ENCODE data around the gene RCAN1.

Gene RCAN1

DNA sequence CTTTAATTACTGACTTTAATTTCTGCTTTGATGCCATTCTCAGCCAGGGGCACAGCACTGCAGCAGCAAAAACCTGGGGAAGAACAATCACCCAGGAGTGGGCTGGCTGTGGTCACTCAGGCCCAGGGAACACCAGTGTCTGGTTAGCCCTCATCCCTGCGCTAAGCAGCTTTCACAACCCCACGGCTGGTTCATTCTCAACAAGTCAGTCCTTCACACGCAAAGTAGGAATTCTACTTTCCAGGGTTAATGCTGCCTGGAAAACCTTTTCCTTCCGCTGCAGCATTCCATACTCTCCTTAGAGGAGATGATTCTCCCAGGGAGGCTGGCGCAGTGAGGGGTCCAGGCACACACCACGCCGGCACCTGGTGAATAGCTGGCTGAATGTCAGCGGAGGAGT, 78.6 kb downstream of the RCAN1 start:
- no peak for DNase-seq

GRCh38 chr21:34535886-34536285, 79.0 kb downstream of the RCAN1 start:
- no peak for DNase-seq

DNA sequence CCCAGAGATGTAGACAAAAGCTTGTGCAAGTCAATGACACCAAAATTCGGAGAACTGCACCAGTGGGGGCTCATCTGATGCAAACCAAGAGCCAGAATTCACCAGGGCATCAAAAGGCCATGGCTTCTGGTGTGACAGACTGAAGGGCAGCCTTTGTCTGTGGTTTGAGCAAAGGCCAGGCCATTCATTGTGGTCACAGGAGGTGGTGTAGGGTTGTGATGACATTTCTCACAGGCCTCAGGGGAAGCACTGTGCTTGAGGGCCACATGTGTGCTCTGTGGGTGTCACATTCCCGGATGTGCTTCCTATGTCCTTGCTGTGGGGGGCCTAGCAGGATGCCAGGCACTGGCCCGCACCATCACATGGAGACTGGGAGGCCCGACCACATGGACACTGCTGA, 80.4 kb downstream of the RCAN1 start:
- no peak for DNase-seq

DNA sequence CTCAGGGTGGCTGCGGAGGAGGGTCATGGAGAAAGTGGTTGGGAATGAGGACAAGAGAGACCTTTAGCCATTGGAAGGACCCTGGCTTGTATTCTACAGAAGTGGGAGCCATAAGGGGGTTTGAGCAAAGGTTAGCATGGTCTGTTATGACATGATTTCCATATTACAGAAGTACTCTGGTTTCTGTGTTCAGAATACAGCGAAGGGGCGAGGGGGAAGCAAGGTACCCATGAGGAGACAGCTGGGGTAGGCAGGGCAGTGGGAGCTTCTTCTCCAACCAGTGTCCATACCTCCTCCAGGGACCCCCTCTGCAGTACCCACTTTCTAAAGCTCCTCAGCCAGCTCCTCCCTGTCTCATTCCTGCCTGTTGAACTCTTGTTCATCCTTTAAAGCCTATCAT, 81.0 kb downstream of the RCAN1 start:
- no peak for DNase-seq

DNA sequence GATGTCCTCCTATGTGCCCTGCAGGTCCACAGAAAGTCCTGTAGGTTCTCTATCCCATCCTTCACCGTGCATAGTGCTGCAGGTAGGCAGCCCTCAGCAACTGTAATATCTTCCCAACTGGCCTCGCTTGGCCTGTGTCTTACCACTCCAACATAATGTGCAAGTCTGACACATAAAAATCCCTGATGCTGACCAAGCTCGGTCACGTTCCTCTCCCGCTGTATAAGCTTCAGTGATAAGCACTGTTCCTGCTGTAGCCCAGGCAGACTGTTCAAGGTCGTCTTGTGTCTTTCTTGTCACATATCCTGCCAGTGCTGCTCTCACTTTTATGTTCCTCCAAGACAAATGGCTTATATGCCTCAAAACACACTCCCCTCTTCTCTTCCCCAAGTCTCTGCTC, 83.5 kb downstream of the RCAN1 start:
- no peak for DNase-seq

- no peak for DNase-seq
These were observed 84.7 kb downstream of the RCAN1 start for GRCh38 chr21:34530261-34530660.

DNA sequence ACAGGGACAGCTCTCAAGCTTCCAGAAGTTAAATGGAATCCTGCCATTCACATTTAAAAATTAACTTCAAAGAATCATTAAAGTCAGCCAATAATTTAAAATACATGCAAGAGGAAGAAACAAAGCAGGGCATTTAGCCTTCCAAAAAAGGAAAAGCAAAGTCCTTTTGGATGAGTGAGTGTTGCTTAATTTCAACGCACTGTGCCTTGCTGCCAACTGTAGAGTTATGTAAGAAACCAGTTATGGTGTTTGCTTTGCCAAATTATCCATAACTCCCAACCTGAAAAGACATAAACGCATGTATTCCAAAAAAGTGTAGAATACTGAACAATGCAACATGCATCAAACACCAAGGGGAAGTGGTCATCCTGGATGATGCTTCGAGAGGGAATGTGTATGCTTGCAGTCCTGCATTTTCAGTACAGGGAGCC, 86.8 kb downstream of the RCAN1 start:
- DNase-seq, result no peak

GRCh38 chr21:34526618-34527290, 88.2 kb downstream of the RCAN1 start:
- peak; percentile 65 for DNase-seq

DNA sequence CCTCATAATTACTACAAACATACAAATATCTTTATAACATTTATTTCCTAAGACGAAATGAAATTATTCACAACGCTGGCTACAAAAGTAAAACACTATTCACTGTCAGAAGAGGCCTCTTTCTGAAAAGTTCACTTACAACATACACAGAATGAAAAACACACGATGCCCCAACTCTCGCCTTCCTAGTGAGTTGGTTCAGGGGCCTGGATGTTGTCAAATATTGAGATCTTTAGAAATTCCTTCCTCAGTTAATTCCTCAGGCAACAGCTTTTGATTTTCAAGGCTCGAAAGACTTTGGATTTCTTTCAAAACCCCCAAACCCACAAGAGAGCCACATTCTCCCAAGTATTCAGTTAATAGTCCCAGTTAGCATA, 88.7 kb downstream of the RCAN1 start:
- DNase-seq, result no peak

GRCh38 chr21:34524646-34525601, 90.0 kb downstream of the RCAN1 start:
- DNase-seq, result no peak

- DNase-seq, result no peak
These were observed 91.8 kb downstream of the RCAN1 start for GRCh38 chr21:34523019-34523555.

GRCh38 chr21:34522284-34522683, 92.6 kb downstream of the RCAN1 start:
- DNase-seq, result no peak

DNA sequence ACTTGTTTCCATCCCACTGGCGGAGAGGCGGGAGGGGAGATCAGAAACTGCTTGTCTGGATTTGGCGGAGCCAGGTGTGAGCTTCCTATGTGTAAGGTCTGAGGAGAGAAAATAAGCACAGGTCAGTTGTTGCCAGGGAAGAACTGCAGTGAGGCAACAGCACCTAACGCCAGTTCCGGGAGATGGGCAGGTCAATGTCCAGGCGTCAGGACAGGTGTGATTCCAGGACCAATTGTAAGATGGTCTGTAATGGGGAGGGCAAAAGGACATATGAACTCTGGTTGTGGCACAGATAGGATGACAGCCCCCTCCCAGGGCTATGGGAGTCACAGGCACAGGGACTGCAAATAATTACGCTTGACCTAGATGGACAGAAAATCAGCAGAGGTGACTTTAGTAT, 93.4 kb downstream of the RCAN1 start:
- DNase-seq, result no peak

DNA sequence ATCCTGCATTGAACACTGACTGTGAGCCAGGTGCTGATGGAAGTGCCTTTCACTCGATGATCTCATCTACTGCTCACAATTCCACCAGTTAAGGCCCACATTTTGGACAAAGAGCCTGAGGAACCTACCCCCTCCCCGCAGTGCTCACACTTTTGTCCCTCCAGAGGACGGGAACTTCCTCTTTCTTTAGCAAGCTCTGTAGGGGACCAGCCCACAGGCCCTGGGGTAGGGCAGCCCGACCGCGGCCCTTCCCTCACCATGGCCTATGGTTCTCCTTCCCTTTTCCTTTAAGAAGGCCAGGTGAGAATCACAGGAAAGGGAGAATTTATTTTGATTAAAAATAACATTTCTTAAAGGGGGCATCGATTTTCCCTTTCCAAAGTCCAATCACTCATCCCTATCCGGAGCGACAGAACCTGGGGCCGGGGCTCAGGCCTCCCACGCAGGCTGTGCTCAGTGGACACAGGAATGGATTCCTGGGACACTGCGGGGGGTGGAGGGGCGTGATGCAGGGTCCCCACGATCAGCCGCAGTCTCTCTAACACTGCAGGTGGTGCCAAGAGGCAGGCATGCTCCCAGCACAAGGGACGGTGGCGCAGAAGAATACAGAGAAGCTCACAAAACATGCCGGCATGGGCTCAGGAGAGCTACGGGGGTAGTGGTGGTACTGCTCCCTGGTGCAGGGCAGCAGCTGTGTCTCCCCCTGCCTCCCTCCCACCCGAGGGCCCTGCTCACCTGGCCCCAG, 94.0 kb downstream of the RCAN1 start:
- DNase-seq, result no peak

- no peak for DNase-seq
These were observed 94.6 kb downstream of the RCAN1 start for GRCh38 chr21:34520281-34520680.

DNA sequence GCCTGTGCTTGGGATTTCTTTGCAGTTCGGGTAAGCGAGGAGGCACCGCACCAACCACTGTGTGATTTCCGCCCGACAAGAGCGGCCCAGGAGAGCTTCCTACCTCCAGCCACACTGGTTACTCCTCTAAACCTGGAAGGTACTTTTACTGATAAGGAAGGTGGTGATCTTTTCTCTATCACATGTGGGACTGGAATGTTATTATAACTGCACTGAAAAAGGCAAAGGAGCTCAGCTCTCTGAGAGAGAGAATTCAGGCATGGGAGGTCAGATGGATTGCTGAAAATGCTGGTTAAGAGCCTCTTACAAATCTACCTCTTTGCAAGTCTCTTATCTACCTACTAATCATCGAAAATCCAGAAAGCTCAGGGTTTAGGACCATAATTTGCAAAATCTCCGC, 95.2 kb downstream of the RCAN1 start:
- DNase-seq, result no peak

DNA sequence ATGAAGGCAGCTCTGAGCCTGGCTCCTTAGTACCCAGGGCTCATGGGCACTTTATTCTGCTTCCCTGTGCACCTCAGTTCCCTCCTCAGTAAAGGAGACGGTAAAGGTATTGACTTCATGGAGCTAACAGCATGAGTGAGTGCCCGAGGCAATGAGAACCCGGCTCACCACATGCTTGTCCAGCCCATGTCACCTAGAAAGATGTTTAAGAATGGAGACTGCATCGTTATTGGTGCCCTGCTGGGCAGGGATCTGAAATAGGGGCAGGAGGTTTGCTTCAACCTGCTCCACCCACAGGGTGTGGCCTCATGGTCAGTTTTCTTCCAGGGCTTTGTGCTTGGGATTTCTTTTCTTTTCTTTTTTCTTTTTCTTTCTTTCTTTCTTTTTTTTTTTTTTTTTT, 95.9 kb downstream of the RCAN1 start:
- DNase-seq, result no peak

- no peak for DNase-seq
These were observed 96.6 kb downstream of the RCAN1 start for GRCh38 chr21:34518301-34518700.

DNA sequence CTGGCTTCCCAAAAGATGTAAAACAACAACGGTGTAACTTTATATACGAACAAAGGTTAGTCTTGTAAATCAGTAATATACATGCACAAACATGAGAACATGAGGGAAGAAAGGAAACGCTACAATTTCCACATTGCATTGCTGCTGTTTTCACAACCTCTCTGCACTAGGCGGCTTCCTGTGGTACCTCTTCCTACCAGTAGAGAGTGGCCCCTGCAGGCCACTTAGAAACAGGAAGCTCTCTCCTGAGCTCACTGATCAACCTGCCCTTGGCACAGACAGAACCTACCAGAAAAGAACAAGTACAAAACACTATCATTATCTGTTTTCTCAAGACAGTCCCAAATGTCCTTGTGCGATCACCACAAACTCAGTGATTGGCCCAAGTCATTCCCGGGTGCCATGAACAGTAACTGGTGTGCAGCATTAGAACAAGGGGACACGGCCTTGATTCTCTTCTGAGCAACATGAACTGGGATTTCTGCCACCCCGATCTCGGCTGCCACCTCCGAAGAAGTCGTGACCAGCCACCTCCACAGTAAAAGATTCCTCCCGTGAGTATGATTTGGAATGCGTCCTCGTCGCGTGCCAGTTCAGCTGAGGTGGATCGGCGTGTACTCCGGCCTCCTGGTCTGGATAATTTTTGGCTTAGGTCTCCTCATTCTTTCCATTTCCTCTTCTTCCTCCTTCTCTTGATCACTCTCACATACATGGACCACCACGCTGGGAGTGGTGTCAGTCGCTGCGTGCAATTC, 97.2 kb downstream of the RCAN1 start:
- DNase-seq, result peak; percentile 48

DNA sequence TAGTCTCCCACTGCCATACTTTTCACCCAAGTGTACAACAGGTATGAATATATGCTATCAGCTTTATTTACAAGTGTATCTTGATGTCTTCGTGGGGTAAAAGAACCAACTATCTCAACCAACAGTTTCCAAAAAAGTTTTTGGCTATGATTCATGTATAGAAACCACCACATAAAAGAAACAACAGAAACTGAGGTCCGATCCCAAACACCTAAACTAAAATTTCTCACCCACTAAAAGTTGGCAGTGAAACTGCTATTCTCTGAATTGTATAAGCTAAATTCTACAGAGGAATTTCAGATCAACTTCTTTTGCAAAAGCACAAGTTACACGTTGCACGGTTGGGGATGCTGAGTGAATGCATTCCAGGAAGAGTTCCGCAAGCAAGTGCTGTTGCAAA, 97.9 kb downstream of the RCAN1 start:
- DNase-seq, result no peak

DNA sequence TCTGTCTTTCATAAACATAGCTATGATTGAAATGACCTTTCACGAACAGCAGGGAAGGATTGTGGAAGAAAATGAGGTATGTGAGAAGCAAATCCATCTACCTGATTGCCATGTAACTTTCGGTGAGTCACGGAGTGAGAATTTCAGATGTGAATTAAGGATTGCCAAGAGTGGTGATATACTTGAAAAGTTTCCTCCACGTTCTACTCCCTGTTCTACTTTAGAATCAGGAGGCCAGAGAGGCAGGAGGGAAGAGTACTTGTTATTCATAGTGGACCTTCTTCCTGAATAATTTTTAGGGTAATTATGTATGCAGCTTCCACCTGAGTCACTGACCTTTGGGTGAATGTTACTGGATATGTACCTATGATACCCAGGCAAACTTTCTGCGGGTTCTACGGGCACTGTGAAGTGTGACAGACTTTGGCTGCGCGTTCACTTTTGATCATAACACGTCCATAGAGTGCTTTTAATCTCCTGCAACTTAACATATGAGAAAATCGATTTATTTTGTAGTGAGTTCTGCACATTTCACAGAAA, 100.3 kb downstream of the RCAN1 start:
- no peak for DNase-seq

DNA sequence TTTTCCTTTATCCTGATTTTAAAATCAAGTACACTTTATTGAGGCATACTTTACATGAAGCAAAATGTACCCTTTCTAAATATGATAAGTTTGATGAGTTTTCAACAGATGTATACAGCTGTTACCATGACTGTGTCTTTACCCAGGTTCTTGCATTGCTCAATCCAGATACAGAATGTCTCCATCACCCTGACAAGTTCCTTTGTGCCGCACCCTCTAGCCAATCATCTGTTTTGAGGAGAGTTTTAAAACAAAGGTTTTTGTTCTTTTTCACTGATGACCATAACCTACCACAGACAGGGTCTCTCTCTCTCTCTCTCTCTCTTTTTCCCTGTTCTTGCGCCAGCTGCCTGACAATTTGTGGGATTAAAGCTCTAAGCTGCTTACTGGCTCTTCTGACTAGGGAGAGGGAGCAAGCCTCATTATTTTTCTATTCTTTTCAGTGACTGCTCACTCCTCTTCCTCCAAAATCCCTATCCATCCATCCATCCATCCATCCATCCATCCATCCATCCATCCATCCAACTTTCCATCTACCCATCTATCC, 101.7 kb downstream of the RCAN1 start:
- DNase-seq, result no peak
